SK-N-SH (cell line): ENCODE data around the gene CSNK1E. TPM values are rescaled to one million over a fixed set of nuclear protein-coding genes. Genes with fewer than 3 reads are reported as not detected.

Source experiments
- CTCF ChIA-PET: fragments of 300-600, 350-600 bp; formaldehyde crosslinking; extraction: SDS; loops from one replicate; lab custom pipeline; 2021; lab: Yijun Ruan, JAX
- POLR2A ChIA-PET: fragments of 350-600 bp; sonication (Branson Sonifier 250); formaldehyde crosslinking; extraction: SDS; loops from one replicate; lab custom pipeline; 2020; ENCODE audit warnings: antibody characterized with exemption, inconsistent platforms; lab: Yijun Ruan, JAX
- DNase-seq: peaks from one replicate; pipeline ENCODE4 v3.0.0; 2012
- H2AFZ ChIP-seq: fragments of 200-600 bp; sonication (generic); 2 replicates; pipeline ENCODE4 v1.8.1; 2016; ENCODE audit warnings: antibody characterized with exemption, mild to moderate bottlenecking, low read depth
- H3F3A ChIP-seq: fragments of 200-600 bp; sonication (generic); replicated peaks from 2 replicates; pipeline ENCODE3; 2016; ENCODE audit warnings: antibody characterized with exemption, mild to moderate bottlenecking; ENCODE audit not compliant: insufficient read depth
- H3K27ac ChIP-seq, 2 experiments: fragments of 200-500 bp in 1 of 2; fragments of 200-600 bp in 1 of 2; sonication (Bioruptor generic) in 1 of 2; sonication (generic), shearing (Covaris generic) in 1 of 2; 2 replicates each; pipeline versions ENCODE4 v1.5.1 to v1.6.1; 2014 to 2016; ENCODE audit warnings: low read depth in 2 of 2, inconsistent platforms in 1 of 2, low read length in 1 of 2, mild to moderate bottlenecking in 1 of 2, mixed read lengths in 1 of 2
- H3K27me3 ChIP-seq: fragments of 200-600 bp; sonication (generic), shearing (Covaris generic); 2 replicates; pipeline ENCODE4 v1.6.1; 2016; ENCODE audit warnings: mixed run types; ENCODE audit not compliant: insufficient read depth
- H3K36me3 ChIP-seq, 2 experiments: fragments of 200-500 bp in 1 of 2; fragments of 200-600 bp in 1 of 2; sonication (Bioruptor generic) in 1 of 2; sonication (generic) in 1 of 2; replicated peaks in 1 of 2; 2 replicates each; pipeline versions ENCODE3 to v1.5.1; 2014 to 2016; ENCODE audit warnings: low read length in 1 of 2, mild to moderate bottlenecking in 1 of 2; ENCODE audit not compliant: insufficient read depth in 2 of 2, control insufficient read depth in 1 of 2
- H3K4me1 ChIP-seq, 2 experiments: fragments of 200-500 bp in 1 of 2; fragments of 200-600 bp in 1 of 2; sonication (Bioruptor generic) in 1 of 2; sonication (generic), shearing (Covaris generic) in 1 of 2; 2 replicates each; pipeline versions ENCODE4 v1.5.1 to v1.6.1; 2014 to 2016; ENCODE audit warnings: low read depth in 1 of 2, low read length in 1 of 2, mixed run types in 1 of 2; ENCODE audit not compliant: insufficient read depth in 2 of 2, control insufficient read depth in 1 of 2
- H3K4me2 ChIP-seq: fragments of 200-600 bp; sonication (generic), shearing (Covaris generic); 2 replicates; pipeline ENCODE4 v1.6.1; 2017; ENCODE audit warnings: mixed run types
- H3K4me3 ChIP-seq, 2 experiments: fragments of 200-500 bp in 1 of 2; fragments of 200-600 bp in 1 of 2; sonication (Bioruptor generic) in 1 of 2; sonication (generic), shearing (Covaris generic) in 1 of 2; 2 replicates each; pipeline versions ENCODE4 v1.5.1 to v1.8.1; 2014 to 2016; ENCODE audit warnings: low read depth in 2 of 2, inconsistent platforms in 1 of 2, low read length in 1 of 2, mild to moderate bottlenecking in 1 of 2, mixed read lengths in 1 of 2, moderate library complexity in 1 of 2
- H3K79me2 ChIP-seq: fragments of 200-600 bp; sonication (generic); 2 replicates; pipeline ENCODE4 v1.8.1; 2017; ENCODE audit warnings: mild to moderate bottlenecking; ENCODE audit not compliant: insufficient read depth
- H3K9ac ChIP-seq: fragments of 200-600 bp; sonication (generic); 2 replicates; pipeline ENCODE4 v1.6.1; 2017; ENCODE audit warnings: mixed run types
- H3K9me2 ChIP-seq: fragments of 200-600 bp; sonication (generic); 2 replicates; pipeline ENCODE4 v1.6.1; 2017; ENCODE audit warnings: mixed run types
- H3K9me3 ChIP-seq: fragments of 200-600 bp; sonication (generic); 2 replicates; pipeline ENCODE4 v1.6.1; 2017; ENCODE audit warnings: mixed run types, mild to moderate bottlenecking, moderate library complexity
- H4K20me1 ChIP-seq: fragments of 200-600 bp; sonication (generic); 2 replicates; pipeline ENCODE4 v1.6.1; 2017; ENCODE audit warnings: mild to moderate bottlenecking, mixed run types; ENCODE audit not compliant: insufficient read depth
- CHD2 ChIP-seq: fragments of 150-350 bp; IDR thresholded peaks from 2 replicates; pipeline ENCODE4 v1.6.1; 2018; ENCODE audit warnings: low read length; ENCODE audit not compliant: partially characterized antibody
- CTCF ChIP-seq: fragments of 200-600 bp; sonication (generic); IDR thresholded peaks from 2 replicates; pipeline ENCODE4 v1.6.1; 2017; ENCODE audit warnings: antibody characterized with exemption, mild to moderate bottlenecking, moderate library complexity
- EP300 ChIP-seq, 2 experiments: IDR thresholded peaks; 2 replicates each; pipeline versions ENCODE4 v1.4.0 to v1.6.1; 2012; ENCODE audit warnings: borderline replicate concordance in 1 of 2, low read depth in 1 of 2, low read length in 1 of 2
- FOSL2 ChIP-seq: IDR thresholded peaks from 2 replicates; pipeline ENCODE4 v1.4.0; 2012; ENCODE audit warnings: low read depth, mild to moderate bottlenecking, moderate library complexity, borderline replicate concordance
- IRF3 ChIP-seq: fragments of 150-350 bp; IDR thresholded peaks from 2 replicates; pipeline ENCODE4 v1.6.1; 2016; ENCODE audit warnings: mild to moderate bottlenecking, low read depth, low read length
- MEF2A ChIP-seq: IDR thresholded peaks from 2 replicates; pipeline ENCODE4 v1.4.0; 2012; ENCODE audit warnings: low read depth, borderline replicate concordance
- MXI1 ChIP-seq: IDR thresholded peaks from 2 replicates; pipeline ENCODE4 v1.6.1; 2012; ENCODE audit warnings: mild to moderate bottlenecking, low read depth, low read length, improper control_type of control experiment
- NFIC ChIP-seq: IDR thresholded peaks from 2 replicates; pipeline ENCODE4 v1.4.0; 2012; ENCODE audit warnings: borderline replicate concordance
- PBX3 ChIP-seq: IDR thresholded peaks from 2 replicates; pipeline ENCODE4; 2012
- REST ChIP-seq: IDR thresholded peaks from 2 replicates; pipeline ENCODE4 v1.6.1; 2012; ENCODE audit warnings: mild to moderate bottlenecking, low read depth, low read length, moderate library complexity
- TAF1 ChIP-seq: IDR thresholded peaks from 2 replicates; pipeline ENCODE4 v1.6.1; 2012; ENCODE audit warnings: low read depth, mild to moderate bottlenecking, low read length, moderate library complexity, borderline replicate concordance
- TCF12 ChIP-seq: IDR thresholded peaks from 2 replicates; pipeline ENCODE4 v1.4.0; 2012
- TEAD4 ChIP-seq: IDR thresholded peaks from 2 replicates; pipeline ENCODE4 v1.4.0; 2012; ENCODE audit warnings: mild to moderate bottlenecking, borderline replicate concordance; ENCODE audit not compliant: insufficient read depth
- YY1 ChIP-seq: IDR thresholded peaks from 2 replicates; pipeline ENCODE4 v1.4.0; 2012; ENCODE audit warnings: low read depth, mild to moderate bottlenecking
- WGBS: methylation state at CpG from one replicate; pipeline ENCODE4 v1.1.6; 2017; ENCODE audit warnings: low lambda C conversion rate; 5-methylcytosine and 5-hydroxymethylcytosine counted together
- polyA plus RNA-seq, 3 experiments: library from polyadenylated mRNA; depleted of rRNA; stranded (reverse); fragments of >200 nt; gene quantifications; 2 replicates each; pipeline ENCODE4 v1.2.3, GENCODE V29; 2012

Gene CSNK1E
- polyA plus RNA-seq, 1 of the 3 experiments (the other 2 are of a cell fraction), result 130 TPM

- H2AFZ ChIP-seq, result no peak overlapping the region
- WGBS, result 97% methylated on average over 6 of the region's 6 CpGs
- H3K4me3 ChIP-seq, result no peak overlapping the region
- TF ChIP-seq MEF2A (no peak), TCF12 (no peak), CTCF (no peak), REST (no peak), YY1 (no peak), TEAD4 (no peak), PBX3 (no peak), EP300 (IDR thresholded peaks at IDR 0.05; ENCODE audit: borderline replicate concordance in 1 of 2, low read depth in 1 of 2, low read length in 1 of 2) (no peak), MXI1 (no peak), NFIC (no peak), IRF3 (no peak), CHD2 (no peak), FOSL2 (no peak), TAF1 (no peak)
- POLR2A ChIA-PET, result no interaction called here
- no peak overlapping the region for H3K4me2 ChIP-seq
- no peak overlapping the region for H3K27ac ChIP-seq
- DNase-seq, result no peak
- H3K79me2 ChIP-seq, result peaks cover 52% of the 10 kb centered on the region
- peaks cover 0 to 5% of the 10 kb centered on the region in 2 experiments; a peak in 1 of 4 replicates for H3K4me1 ChIP-seq
- peaks cover 0 to 6% of the 10 kb centered on the region in 2 experiments for H3K36me3 ChIP-seq
- no peaks in the 10 kb centered on the region for H4K20me1 ChIP-seq
- H3K9ac ChIP-seq, result no peak overlapping the region
- no peaks in the 10 kb centered on the region for H3K27me3 ChIP-seq
- H3K9me2 ChIP-seq, result no peaks in the 10 kb centered on the region
- CTCF ChIA-PET, result interaction anchor here (0.9 kb wide), 1 partner anchor 134 kb away, joined by 3 read pairs; no protein-coding TSS in a partner anchor
- no peaks in the 10 kb centered on the region for H3F3A ChIP-seq
- H3K9me3 ChIP-seq, result no peaks in the 10 kb centered on the region
Observed at GRCh38 chr22:38248280-38248679, 69.0 kb downstream of the CSNK1E start.
